NB4 (cell line): ENCODE measurements around the gene UBE2QL1.

Experiments
- CTCF ChIP-seq: IDR thresholded peaks from one replicate; pipeline ENCODE4 v1.5.1; 2012; ENCODE audit warnings: low read depth, low read length
- MAX ChIP-seq: IDR thresholded peaks from 2 replicates; pipeline ENCODE4 v1.6.1; 2011; ENCODE audit warnings: low read depth, low read length
- POLR2A ChIP-seq: IDR thresholded peaks from 2 replicates; pipeline ENCODE4 v1.6.1; 2011; ENCODE audit warnings: mild to moderate bottlenecking; ENCODE audit not compliant: insufficient read length; ENCODE audit errors: extremely low read depth

GRCh38 chr5:6497262-6497661 lies 48.6 kb downstream of the UBE2QL1 start:
- TF ChIP-seq CTCF, result no peak
- no peak for TF ChIP-seq POLR2A
- TF ChIP-seq MAX, result no peak
